Adipocyte (in vitro differentiated cells): ENCODE results near the gene DCLK1.

Experiments
- DNase-seq: peaks from one replicate; pipeline ENCODE4 v3.0.0-alpha.2; 2015; ENCODE audit warnings: low read depth
- H3K27me3 ChIP-seq: replicated peaks from 2 replicates; pipeline ENCODE4 v1.7.0; 2013; ENCODE audit warnings: mild to moderate bottlenecking, low read length, moderate library complexity; ENCODE audit not compliant: control insufficient read depth, insufficient read depth
- H3K36me3 ChIP-seq: 2 replicates; pipeline ENCODE4 v1.7.0; 2013; ENCODE audit warnings: low read length, mild to moderate bottlenecking, moderate library complexity; ENCODE audit not compliant: control insufficient read depth, insufficient read depth, severe bottlenecking
- H3K4me1 ChIP-seq: 2 replicates; pipeline ENCODE4 v1.7.0; 2013; ENCODE audit warnings: mild to moderate bottlenecking, low read length, moderate library complexity; ENCODE audit not compliant: control insufficient read depth, insufficient read depth
- H3K4me3 ChIP-seq: 2 replicates; pipeline ENCODE4 v1.7.0; 2013; ENCODE audit warnings: mild to moderate bottlenecking, low read length, moderate library complexity
- H3K9ac ChIP-seq: 2 replicates; pipeline ENCODE4 v1.7.0; 2013; ENCODE audit warnings: mild to moderate bottlenecking, low read length, moderate library complexity
- H3K9me3 ChIP-seq: 2 replicates; pipeline ENCODE4 v1.7.0; 2013; ENCODE audit warnings: mild to moderate bottlenecking, low read length, moderate library complexity; ENCODE audit not compliant: control insufficient read depth

Gene DCLK1

DNA sequence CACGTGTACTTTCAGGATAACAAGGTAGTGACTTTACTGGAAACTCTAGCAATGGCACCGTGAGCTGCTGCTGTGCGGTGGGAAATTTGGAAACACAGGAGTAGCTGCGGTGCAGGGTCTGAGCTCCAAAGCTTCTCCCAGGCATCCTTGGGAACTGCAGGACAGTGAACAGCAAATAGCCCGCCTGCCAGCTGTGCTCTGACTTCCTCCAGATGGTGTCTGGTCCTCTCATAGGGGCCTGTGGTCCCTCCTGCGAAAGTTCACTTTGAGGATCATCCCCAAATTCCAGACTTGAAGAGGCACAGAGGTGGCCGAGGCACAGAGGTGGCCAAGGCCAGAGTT is 367.4 kb downstream of the DCLK1 start:
- DNase-seq, result no peak
- Histone ChIP-seq H3K4me3 (no peak overlapping the region), H3K9ac (no peak overlapping the region), H3K36me3 (no peaks in the 10 kb centered on the region), H3K27me3 (no peaks in the 10 kb centered on the region), H3K9me3 (no peaks in the 10 kb centered on the region), H3K4me1 (peaks cover 20% of the 10 kb centered on the region)

DNA sequence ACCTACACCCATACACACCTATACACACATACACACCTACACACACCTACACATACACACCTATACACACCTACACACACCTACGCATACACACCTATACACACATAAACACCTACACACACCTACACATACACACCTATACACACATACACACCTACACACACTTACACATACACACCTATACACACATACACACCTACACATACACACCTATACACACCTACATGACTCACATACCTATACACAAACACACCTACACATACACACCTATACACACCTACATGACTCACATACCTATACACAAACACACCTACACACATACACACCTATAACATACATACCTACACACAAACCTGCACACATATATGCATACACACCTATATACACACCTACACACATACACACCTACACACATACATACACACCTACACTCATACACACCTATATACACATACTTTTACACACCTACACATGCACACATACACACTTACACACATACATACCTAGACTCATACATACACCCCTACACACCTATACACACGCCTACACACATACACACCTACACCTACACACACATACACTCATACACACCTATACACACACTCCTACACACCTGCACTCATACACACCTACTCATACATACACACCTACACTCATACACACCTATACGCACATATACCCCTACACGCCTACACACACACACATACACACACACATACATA is 368.0 kb downstream of the DCLK1 start:
- peaks cover 14% of the 10 kb centered on the region for H3K4me1 ChIP-seq
- H3K36me3 ChIP-seq, result no peaks in the 10 kb centered on the region
- H3K9ac ChIP-seq, result no peak overlapping the region

GRCh38 chr13:35761440-35762252 is 369.5 kb downstream of the DCLK1 start:
- Histone ChIP-seq H3K4me1 (peaks cover 14% of the 10 kb centered on the region), H3K4me3 (no peak overlapping the region), H3K36me3 (no peaks in the 10 kb centered on the region), H3K9ac (no peak overlapping the region), H3K9me3 (no peaks in the 10 kb centered on the region), H3K27me3 (no peaks in the 10 kb centered on the region)
- DNase-seq, result no peak

More for the DNA sequence above, 368.0 kb downstream of the DCLK1 start:
- Histone ChIP-seq H3K9me3 (no peaks in the 10 kb centered on the region), H3K4me3 (no peak overlapping the region), H3K27me3 (no peaks in the 10 kb centered on the region)
- no peak for DNase-seq

GRCh38 chr13:35760735-35761281 is 370.4 kb downstream of the DCLK1 start:
- no peak overlapping the region for H3K4me3 ChIP-seq
- H3K4me1 ChIP-seq, result peaks cover 12% of the 10 kb centered on the region
- no peaks in the 10 kb centered on the region for H3K27me3 ChIP-seq
- no peaks in the 10 kb centered on the region for H3K9me3 ChIP-seq
- no peak for DNase-seq
- H3K36me3 ChIP-seq, result no peaks in the 10 kb centered on the region
- no peak overlapping the region for H3K9ac ChIP-seq

GRCh38 chr13:35747594-35747993 is 383.6 kb downstream of the DCLK1 start:
- Histone ChIP-seq H3K9me3 (peaks cover 6% of the 10 kb centered on the region), H3K4me1 (peaks cover 4% of the 10 kb centered on the region), H3K36me3 (no peaks in the 10 kb centered on the region), H3K9ac (no peak overlapping the region), H3K27me3 (no peaks in the 10 kb centered on the region), H3K4me3 (no peak overlapping the region)
- no peak for DNase-seq

- peaks cover 4% of the 10 kb centered on the region for H3K4me1 ChIP-seq
- no peak overlapping the region for H3K4me3 ChIP-seq
- H3K9me3 ChIP-seq, result peaks cover under 1% of the 10 kb centered on the region
- peak; percentile 13 for DNase-seq
- no peaks in the 10 kb centered on the region for H3K36me3 ChIP-seq
- H3K27me3 ChIP-seq, result no peaks in the 10 kb centered on the region
- no peak overlapping the region for H3K9ac ChIP-seq
Measured at GRCh38 chr13:35744566-35745178, 386.5 kb downstream of the DCLK1 start.

- no peak overlapping the region for H3K4me3 ChIP-seq
- H3K36me3 ChIP-seq, result no peaks in the 10 kb centered on the region
- H3K27me3 ChIP-seq, result no peaks in the 10 kb centered on the region
- peaks cover 4% of the 10 kb centered on the region for H3K4me1 ChIP-seq
- no peaks in the 10 kb centered on the region for H3K9me3 ChIP-seq
- DNase-seq, result no peak
- no peak overlapping the region for H3K9ac ChIP-seq
Measured at GRCh38 chr13:35744144-35744543, 387.0 kb downstream of the DCLK1 start.

GRCh38 chr13:35743165-35743564 is 388.0 kb downstream of the DCLK1 start:
- no peaks in the 10 kb centered on the region for H3K27me3 ChIP-seq
- no peak overlapping the region for H3K4me3 ChIP-seq
- H3K9ac ChIP-seq, result no peak overlapping the region
- DNase-seq, result no peak
- H3K9me3 ChIP-seq, result no peaks in the 10 kb centered on the region
- peaks cover 3% of the 10 kb centered on the region for H3K4me1 ChIP-seq
- H3K36me3 ChIP-seq, result no peaks in the 10 kb centered on the region

- Histone ChIP-seq H3K27me3 (no peaks in the 10 kb centered on the region), H3K9ac (no peak overlapping the region), H3K36me3 (no peaks in the 10 kb centered on the region), H3K9me3 (no peaks in the 10 kb centered on the region), H3K4me3 (no peak overlapping the region), H3K4me1 (no peaks in the 10 kb centered on the region)
- no peak for DNase-seq
Measured at GRCh38 chr13:35741657-35742056, 389.5 kb downstream of the DCLK1 start.

- Histone ChIP-seq H3K4me1 (peaks cover 12% of the 10 kb centered on the region), H3K4me3 (no peak overlapping the region), H3K9ac (no peak overlapping the region), H3K9me3 (no peaks in the 10 kb centered on the region), H3K36me3 (no peaks in the 10 kb centered on the region), H3K27me3 (no peaks in the 10 kb centered on the region)
- no peak for DNase-seq
Measured at GRCh38 chr13:35736876-35737275, 394.3 kb downstream of the DCLK1 start.

- peaks cover 16% of the 10 kb centered on the region for H3K4me1 ChIP-seq
- no peak for DNase-seq
- H3K9ac ChIP-seq, result no peak overlapping the region
- peak overlapping the region; percentile 36 for H3K4me3 ChIP-seq
- H3K36me3 ChIP-seq, result no peaks in the 10 kb centered on the region
- H3K27me3 ChIP-seq, result no peaks in the 10 kb centered on the region
- no peaks in the 10 kb centered on the region for H3K9me3 ChIP-seq
Measured at GRCh38 chr13:35733827-35734226, 397.4 kb downstream of the DCLK1 start.
